ENCODE measurements around the gene NFYA. TPM values are rescaled to one million over a fixed set of nuclear protein-coding genes. Genes with fewer than 3 reads are reported as not detected.
A peak's percentile ranks its signal among the peaks of the same experiment; 100 is the strongest.

The NFYA gene
- polyA plus RNA-seq, 2 of the 4 experiments (the other 2 are of a cell fraction): 11.2 to 17.0 TPM

GRCh38 chr6:41066867-41067304, 5.9 kb upstream of the NFYA start (continued):
- no peak for TF ChIP-seq TP53 (CRISPR knock-in tag; IDR thresholded peaks at IDR 0.05)

GRCh38 chr6:41071501-41071922, 1.3 kb upstream of the NFYA start:
- WGBS (ENCODE audit: missing lambda C conversion rate): under 1% methylated on average over 13 of the region's 16 CpGs
- TF ChIP-seq E2F6 (IDR thresholded peaks at IDR 0.05; ENCODE audit: borderline replicate concordance, low read depth) (peak; percentile 20; the same call in 1 of the 2 replicates), BHLHE40 (IDR thresholded peaks at IDR 0.05; ENCODE audit: low read depth, low read length) (no peak), CHD4 (IDR thresholded peaks at IDR 0.05; ENCODE audit: borderline replicate concordance) (no peak), SMC3 (IDR thresholded peaks at IDR 0.05) (no peak), POLR2AphosphoS2 (conservative IDR thresholded peaks at IDR 0.05; ENCODE audit: low read length) (no peak), FOSB (CRISPR knock-in tag; IDR thresholded peaks at IDR 0.05) (no peak), NFE2L2 (conservative IDR thresholded peaks at IDR 0.05; ENCODE audit: low read length) (no peak), GATA3 (IDR thresholded peaks at IDR 0.05; ENCODE audit: borderline replicate concordance) (no peak), CEBPB (IDR thresholded peaks at IDR 0.05) (no peak), POLR2A (IDR thresholded peaks at IDR 0.05; ENCODE audit: low read length) (peak; percentile 69), FOXS1 (CRISPR knock-in tag; IDR thresholded peaks at IDR 0.05) (no peak), MAFK (IDR thresholded peaks at IDR 0.05; ENCODE audit: partially characterized antibody) (no peak), HOXB13 (CRISPR knock-in tag; IDR thresholded peaks at IDR 0.05; ENCODE audit: low read depth) (no peak), HOXB5 (CRISPR knock-in tag; IDR thresholded peaks at IDR 0.05) (no peak), EP300 (IDR thresholded peaks at IDR 0.05) (no peak), REST (IDR thresholded peaks at IDR 0.05) (no peak), EHF (CRISPR knock-in tag; IDR thresholded peaks at IDR 0.05) (no peak), JUNB (IDR thresholded peaks at IDR 0.05) (no peak)
- FAIRE-seq (no peak), DNase-seq (ENCODE audit: low read depth in 1 of 2, low spot score in 1 of 2) (peak in 1 of 2 experiments; percentile 63), ATAC-seq (no peak)
- Histone ChIP-seq H3K4me2 (peak overlapping the region; percentile 88), H3K9me3 (no peaks in the 10 kb centered on the region), H3K4me3 (peak overlapping the region; percentile 82), H3K4me1 (peaks cover 21% of the 10 kb centered on the region; the same call in 2 of the 3 replicates), H3K27ac (peak overlapping the region; percentile 92 to 99)
- ChIA-PET POLR2A (no interaction called here), CTCF (no interaction called here)

GRCh38 chr6:41071923-41072835, 595 bp upstream of the NFYA start, which contains the start of gene OARD1:
Gene OARD1 (minus strand): TSS chr6:41072356. CDS start chr6:41071634, 722 bp downstream.
- FAIRE-seq: no peak
- peak; percentile 90 to 98 for DNase-seq (ENCODE audit: low read depth in 1 of 2, low spot score in 1 of 2)
- ChIA-PET POLR2A (interaction anchor here (0.6 to 1.2 kb wide), 5 partner anchors 31 to 248 kb away, joined by 3 to 4 read pairs (median 3); no protein-coding TSS in a partner anchor), CTCF (interaction anchor here (1.2 kb wide), 1 partner anchor 33 kb away, joined by 3 read pairs; no protein-coding TSS in a partner anchor)
- peak within 1 kb of the TSS; percentile 98 to 99 for H3K27ac ChIP-seq
- H3K4me3 ChIP-seq: peak within 1 kb of the TSS; percentile 97
- peak within 1 kb of the TSS; percentile 93 for H3K4me2 ChIP-seq
- no peaks in the 10 kb centered on the region for H3K9me3 ChIP-seq
- 2% methylated on average over 22 of the region's 63 CpGs for WGBS (ENCODE audit: missing lambda C conversion rate)
- ATAC-seq: peak; percentile 81 to 91
- H3K4me1 ChIP-seq: peaks cover 20% of the 10 kb centered on the region; the same call in 2 of the 3 replicates
- TF ChIP-seq JUNB (IDR thresholded peaks at IDR 0.05) (no peak), KDM5A (IDR thresholded peaks at IDR 0.05) (0 out of 2 replicates have a peak, but pooled peaks have one; percentile 31), MAX (IDR thresholded peaks at IDR 0.05) (peak; percentile 45), CBX8 (IDR thresholded peaks at IDR 0.05) (no peak), PHF8 (IDR thresholded peaks at IDR 0.05; ENCODE audit: borderline replicate concordance, low read depth) (peak; percentile 64; the same call in 1 of the 2 replicates), E2F6 (IDR thresholded peaks at IDR 0.05; ENCODE audit: borderline replicate concordance, low read depth) (peak; percentile 62), REST (IDR thresholded peaks at IDR 0.05) (no peak), POLR2A (IDR thresholded peaks at IDR 0.05; ENCODE audit: low read length) (peak; percentile 4; the same call in 1 of the 2 replicates), RAD21 (conservative IDR thresholded peaks at IDR 0.05 in 1 of 2, IDR thresholded peaks at IDR 0.05 in 1 of 2) (no peak)

All from A549 (cell line).